Stimulated activated CD8-positive, alpha-beta memory T cell treated with anti-CD3 and anti-CD28 coated beads, Interleukin-2, amount 100 ng/mL, for 48 hours (primary cell): Measurements from ENCODE around the gene SEMA5A.
"Not testable (repeated sequence)": the region's sequence is repeated elsewhere in the genome, so short reads cannot be mapped to it uniquely, and the experiment has no call there.

Source experiments
- DNase-seq, 2 donors: peaks; one replicate each; pipeline ENCODE4 v3.0.0-alpha.2; 2020; ENCODE audit warnings: low read depth in 2 of 2

SEMA5A gene

GRCh38 chr5:9440517-9440916, 105.4 kb downstream of the SEMA5A start:
- no peak for DNase-seq

GRCh38 chr5:9439531-9440292, 106.2 kb downstream of the SEMA5A start:
- no peak for DNase-seq

GRCh38 chr5:9438596-9439354, 107.1 kb downstream of the SEMA5A start:
- no peak for DNase-seq

GRCh38 chr5:9437741-9438240, 108.1 kb downstream of the SEMA5A start:
- no peak for DNase-seq

GRCh38 chr5:9431496-9432258, 114.2 kb downstream of the SEMA5A start:
- DNase-seq: no peak

- DNase-seq: no peak
These were observed 114.8 kb downstream of the SEMA5A start for GRCh38 chr5:9431151-9431495.

GRCh38 chr5:9430306-9430705, 115.6 kb downstream of the SEMA5A start:
- no peak for DNase-seq

GRCh38 chr5:9429691-9430215, 116.1 kb downstream of the SEMA5A start:
- DNase-seq: no peak

- DNase-seq: no peak
These were observed 117.6 kb downstream of the SEMA5A start for GRCh38 chr5:9428272-9428671.

GRCh38 chr5:9425710-9426109, 120.2 kb downstream of the SEMA5A start:
- no peak for DNase-seq

- DNase-seq: no peak
These were observed 122.3 kb downstream of the SEMA5A start for GRCh38 chr5:9423571-9423970.

- DNase-seq: no peak
These were observed 124.0 kb downstream of the SEMA5A start for GRCh38 chr5:9421884-9422283.

GRCh38 chr5:9419794-9420193, 126.1 kb downstream of the SEMA5A start:
- DNase-seq: no peak

- no peak for DNase-seq
These were observed 130.3 kb downstream of the SEMA5A start for GRCh38 chr5:9415566-9415965.

GRCh38 chr5:9415091-9415490, 130.8 kb downstream of the SEMA5A start:
- no peak for DNase-seq

- DNase-seq: no peak
These were observed 134.7 kb downstream of the SEMA5A start for GRCh38 chr5:9411142-9411541.

- DNase-seq: no peak
These were observed 136.4 kb downstream of the SEMA5A start for GRCh38 chr5:9409413-9409960.

- no peak for DNase-seq
These were observed 136.9 kb downstream of the SEMA5A start for GRCh38 chr5:9408964-9409363.

GRCh38 chr5:9405196-9405754, 140.6 kb downstream of the SEMA5A start:
- no peak for DNase-seq

- no peak for DNase-seq
These were observed 143.9 kb downstream of the SEMA5A start for GRCh38 chr5:9401786-9402472.

GRCh38 chr5:9399783-9400182, 146.1 kb downstream of the SEMA5A start:
- not testable (repeated sequence) for DNase-seq
